ENCODE measurements around the gene STK10. TPM values are rescaled to one million over a fixed set of nuclear protein-coding genes. Genes with fewer than 3 reads are reported as not detected.

The STK10 gene
- total and polyA plus RNA-seq, 9 of the 15 experiments (the other 6 are each of a cell fraction or from before 2014, with no cell fraction given), result 0.30 to 6.7 (median 2.4) TPM

DNA sequence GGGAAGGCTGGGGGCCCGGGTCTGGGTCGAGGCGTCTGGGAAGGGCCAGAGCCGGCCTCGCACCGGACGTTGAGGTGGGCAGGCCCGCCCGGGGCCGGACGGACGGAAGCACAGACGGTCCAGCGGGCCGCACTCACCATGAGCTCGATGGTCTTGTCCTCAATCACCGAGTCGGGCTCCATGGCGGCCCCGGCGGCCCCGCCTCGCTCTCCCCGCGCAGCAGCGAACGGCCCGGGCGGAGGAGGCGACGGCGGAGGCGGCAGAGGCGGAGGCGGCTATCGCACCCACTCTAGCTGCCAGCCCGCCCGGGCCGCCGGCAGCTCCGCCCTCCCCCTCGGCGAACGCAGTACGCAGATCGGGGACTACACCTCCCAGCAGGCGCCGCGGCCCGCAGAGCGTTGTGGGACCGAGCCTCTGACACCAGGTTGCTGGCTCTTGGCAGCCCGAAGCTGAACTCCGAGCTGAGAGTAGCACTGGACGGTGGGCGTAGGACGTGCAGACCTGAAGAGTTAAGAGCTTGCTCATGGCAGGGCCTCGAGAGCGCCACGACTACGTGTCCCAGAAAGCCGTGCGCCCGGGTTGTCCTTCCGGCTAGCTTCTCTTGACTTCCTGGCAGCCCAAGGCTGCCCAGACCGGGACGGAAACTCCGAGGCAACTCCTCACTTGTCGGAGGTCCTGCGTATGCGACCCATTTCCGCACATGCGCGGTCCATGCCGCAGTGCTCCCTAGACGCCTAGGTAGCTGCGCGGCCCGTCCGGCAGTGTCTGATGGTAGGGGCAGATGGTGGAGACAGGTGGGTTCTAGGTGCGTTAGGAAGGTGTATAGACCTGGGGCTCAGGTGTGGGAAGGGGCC lies 181.5 kb downstream of the STK10 start, which contains the start of gene FBXW11 (continued):
- no peak for TF ChIP-seq NBN (IDR thresholded peaks at IDR 0.05; ENCODE audit: low read depth)
- TF ChIP-seq SMARCE1 (IDR thresholded peaks at IDR 0.05), result peak; percentile 31; the same call in 1 of the 2 replicates
- TF ChIP-seq ZC3H8 (IDR thresholded peaks at IDR 0.05), result no peak
- no peak for TF ChIP-seq HEY1 (CRISPR knock-in tag; IDR thresholded peaks at IDR 0.05; ENCODE audit: borderline replicate concordance)
- TF ChIP-seq NR4A1 (CRISPR knock-in tag; IDR thresholded peaks at IDR 0.05), result no peak
- TF ChIP-seq NR4A1 (tag; IDR thresholded peaks at IDR 0.05), result peak; percentile 87
- no peak for TF ChIP-seq KLF10 (CRISPR knock-in tag; IDR thresholded peaks at IDR 0.05)
- TF ChIP-seq ASH1L (IDR thresholded peaks at IDR 0.05; ENCODE audit: borderline replicate concordance, low read depth, partially characterized antibody), result peak; percentile 82
- TF ChIP-seq ZNF583 (CRISPR knock-in tag; IDR thresholded peaks at IDR 0.05), result peak; percentile 91
- TF ChIP-seq TAF1 (IDR thresholded peaks at IDR 0.05; ENCODE audit: control insufficient read depth, extremely low read depth, insufficient read depth, low read length, severe bottlenecking), result peak; percentile 73
- no peak for TF ChIP-seq ZC3H4 (CRISPR knock-in tag; IDR thresholded peaks at IDR 0.05; ENCODE audit: borderline replicate concordance)
- no peak for TF ChIP-seq MAFG (tag; conservative IDR thresholded peaks at IDR 0.05)
- peak; percentile 55; the same call in 1 of the 2 replicates for TF ChIP-seq HBP1 (CRISPR knock-in tag; IDR thresholded peaks at IDR 0.05)
- peak; percentile 41; the same call in 1 of the 2 replicates for TF ChIP-seq SIN3B (IDR thresholded peaks at IDR 0.05; ENCODE audit: low read depth)
- no peak for TF ChIP-seq BRD4 (IDR thresholded peaks at IDR 0.05)
- TF ChIP-seq PCBP2 (IDR thresholded peaks at IDR 0.05; ENCODE audit: low read depth, low read length, poor library complexity, severe bottlenecking), result no peak
- TF ChIP-seq TFAM (CRISPR knock-in tag; conservative IDR thresholded peaks at IDR 0.05), result no peak
- peak; percentile 91 for TF ChIP-seq FOXP1 (CRISPR knock-in tag; IDR thresholded peaks at IDR 0.05)
- no peak; the same call in 1 of the 2 replicates for TF ChIP-seq TOE1 (IDR thresholded peaks at IDR 0.05; ENCODE audit: borderline replicate concordance)
- TF ChIP-seq TOE1 (CRISPR knock-in tag; IDR thresholded peaks at IDR 0.05; ENCODE audit: borderline replicate concordance, low read depth), result no peak
- no peak for TF ChIP-seq ZNF384 (IDR thresholded peaks at IDR 0.05; ENCODE audit: low read depth, low read length)
- TF ChIP-seq PCBP1 (IDR thresholded peaks at IDR 0.05; ENCODE audit: low read depth, low read length, poor library complexity, severe bottlenecking), result no peak
- no peak for TF ChIP-seq ZNF124 (CRISPR knock-in tag; IDR thresholded peaks at IDR 0.05)
- peak; percentile 97 for TF ChIP-seq ZNF197 (CRISPR knock-in tag; IDR thresholded peaks at IDR 0.05; ENCODE audit: low read depth)
- no peak for TF ChIP-seq RBM22 (IDR thresholded peaks at IDR 0.05; ENCODE audit: low read depth, low read length, poor library complexity, severe bottlenecking)
